ENCODE results near the gene JHY. TPM values are rescaled to one million over a fixed set of nuclear protein-coding genes. Genes with fewer than 3 reads are reported as not detected.

JHY gene
- total RNA-seq, 2 experiments from 2014 or later: not detected

DNA sequence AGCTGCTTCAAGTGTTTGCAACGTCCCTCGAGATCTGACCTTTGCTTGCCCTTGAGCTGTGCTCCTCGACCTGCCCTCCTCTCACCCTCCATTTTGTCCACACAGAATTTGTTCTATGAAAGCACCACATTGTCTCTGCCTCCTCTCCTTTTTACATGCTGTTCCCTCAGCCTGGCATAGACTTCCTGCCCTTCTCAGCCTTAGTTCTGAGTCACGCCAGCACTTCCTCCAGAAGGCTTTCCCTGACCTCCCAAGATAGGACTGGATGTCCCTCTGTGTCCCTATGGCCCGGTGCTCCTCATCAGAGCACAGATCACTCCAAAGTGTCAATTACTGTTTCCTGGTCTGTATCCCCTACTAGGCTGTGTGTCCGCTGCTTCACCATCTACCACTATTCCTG is 16.2 kb downstream of the JHY start:
- H3K79me2 ChIP-seq (ENCODE audit: insufficient read depth, low read depth, low read length): no peaks in the 10 kb centered on the region
- H3K4me3 ChIP-seq (ENCODE audit: low read depth, low read length, poor library complexity, severe bottlenecking): no peak overlapping the region
- H2AFZ ChIP-seq (ENCODE audit: low read length): no peak overlapping the region
- no peaks in the 10 kb centered on the region for H4K20me1 ChIP-seq (ENCODE audit: insufficient read depth, low read length)
- H3K36me3 ChIP-seq (ENCODE audit: insufficient read depth, low read length): no peaks in the 10 kb centered on the region
- H3K4me2 ChIP-seq (ENCODE audit: low read length): no peak overlapping the region
- CTCF ChIA-PET (ENCODE audit: unreplicated experiment): no interaction called here
- intact Hi-C loops (cut with micrococcal nuclease; ENCODE audit: unreplicated experiment): no loop called here
- H3K9me2 ChIP-seq (ENCODE audit: insufficient read depth, low read length): no peaks in the 10 kb centered on the region
- POLR2A ChIA-PET: interaction anchor here (1.0 kb wide), 1 partner anchor 10 kb away, joined by 3 read pairs; no protein-coding TSS in a partner anchor
- no TSS peak for BruUV-seq (replicated peaks)
- H3K27ac ChIP-seq (ENCODE audit: low read depth, low read length, poor library complexity, severe bottlenecking): no peak overlapping the region
- TF ChIP-seq, protein P1, sequence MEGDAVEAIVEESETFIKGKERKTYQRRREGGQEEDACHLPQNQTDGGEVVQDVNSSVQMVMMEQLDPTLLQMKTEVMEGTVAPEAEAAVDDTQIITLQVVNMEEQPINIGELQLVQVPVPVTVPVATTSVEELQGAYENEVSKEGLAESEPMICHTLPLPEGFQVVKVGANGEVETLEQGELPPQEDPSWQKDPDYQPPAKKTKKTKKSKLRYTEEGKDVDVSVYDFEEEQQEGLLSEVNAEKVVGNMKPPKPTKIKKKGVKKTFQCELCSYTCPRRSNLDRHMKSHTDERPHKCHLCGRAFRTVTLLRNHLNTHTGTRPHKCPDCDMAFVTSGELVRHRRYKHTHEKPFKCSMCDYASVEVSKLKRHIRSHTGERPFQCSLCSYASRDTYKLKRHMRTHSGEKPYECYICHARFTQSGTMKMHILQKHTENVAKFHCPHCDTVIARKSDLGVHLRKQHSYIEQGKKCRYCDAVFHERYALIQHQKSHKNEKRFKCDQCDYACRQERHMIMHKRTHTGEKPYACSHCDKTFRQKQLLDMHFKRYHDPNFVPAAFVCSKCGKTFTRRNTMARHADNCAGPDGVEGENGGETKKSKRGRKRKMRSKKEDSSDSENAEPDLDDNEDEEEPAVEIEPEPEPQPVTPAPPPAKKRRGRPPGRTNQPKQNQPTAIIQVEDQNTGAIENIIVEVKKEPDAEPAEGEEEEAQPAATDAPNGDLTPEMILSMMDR (conservative IDR thresholded peaks at IDR 0.05; ENCODE audit: low read length): no peak
- TF ChIP-seq EZH2phosphoT487 (IDR thresholded peaks at IDR 0.05; ENCODE audit: borderline replicate concordance, low read depth, low read length): no peak
- no peaks in the 10 kb centered on the region for H3K4me1 ChIP-seq (ENCODE audit: insufficient read depth, low read length, poor library complexity, severe bottlenecking)
- H3K9me3 ChIP-seq (ENCODE audit: low read length): no peaks in the 10 kb centered on the region
- DNase-seq (ENCODE audit: low spot score): no peak

DNA sequence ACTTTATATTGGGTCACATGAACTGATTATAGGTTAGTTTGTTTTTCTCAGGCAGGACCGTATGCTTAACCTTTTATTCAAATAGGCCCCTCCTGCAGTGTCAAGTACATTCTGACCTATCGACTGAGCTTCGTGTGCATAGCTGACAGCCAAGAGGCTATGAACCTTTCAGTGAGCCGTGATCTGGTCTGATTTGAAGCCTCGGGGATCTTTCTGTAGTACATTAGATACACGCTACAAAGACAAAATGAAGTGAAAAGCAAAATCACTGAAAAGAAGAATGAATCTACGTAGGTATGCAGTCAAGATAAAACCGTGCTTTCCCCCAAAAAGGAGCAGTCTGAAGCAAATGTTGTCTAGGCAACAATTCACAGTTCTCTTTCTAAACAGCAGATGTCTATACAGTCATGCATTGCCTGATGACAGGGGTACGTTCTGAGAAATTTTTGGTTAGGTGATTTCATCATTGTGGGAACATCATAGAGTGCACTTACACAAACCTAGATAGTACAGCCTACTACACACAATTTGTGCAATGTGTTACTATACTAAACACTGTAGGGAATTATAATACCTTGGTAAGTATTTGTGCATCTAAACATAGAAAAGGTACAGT is 18.1 kb downstream of the JHY start:
- no peaks in the 10 kb centered on the region for H3K36me3 ChIP-seq (ENCODE audit: insufficient read depth, low read length)
- H3K79me2 ChIP-seq (ENCODE audit: insufficient read depth, low read depth, low read length): no peaks in the 10 kb centered on the region
- H3K27ac ChIP-seq (ENCODE audit: low read depth, low read length, poor library complexity, severe bottlenecking): no peak overlapping the region
- no TSS peak for BruUV-seq (replicated peaks)
- no peaks in the 10 kb centered on the region for H3K4me1 ChIP-seq (ENCODE audit: insufficient read depth, low read length, poor library complexity, severe bottlenecking)
- H3K4me3 ChIP-seq (ENCODE audit: low read depth, low read length, poor library complexity, severe bottlenecking): no peak overlapping the region
- ChIA-PET CTCF (ENCODE audit: unreplicated experiment) (interaction anchor here (1.0 kb wide), 1 partner anchor 36 kb away, joined by 3 read pairs; no protein-coding TSS in a partner anchor), POLR2A (no interaction called here)
- no peaks in the 10 kb centered on the region for H3K9me3 ChIP-seq (ENCODE audit: low read length)
- H2AFZ ChIP-seq (ENCODE audit: low read length): no peak overlapping the region
- H3K4me2 ChIP-seq (ENCODE audit: low read length): no peak overlapping the region
- no peaks in the 10 kb centered on the region for H4K20me1 ChIP-seq (ENCODE audit: insufficient read depth, low read length)
- no peaks in the 10 kb centered on the region for H3K9me2 ChIP-seq (ENCODE audit: insufficient read depth, low read length)
- DNase-seq (ENCODE audit: low spot score): no peak
- TF ChIP-seq, protein P1 (conservative IDR thresholded peaks at IDR 0.05; ENCODE audit: low read length): no peak
- TF ChIP-seq EZH2phosphoT487 (IDR thresholded peaks at IDR 0.05; ENCODE audit: borderline replicate concordance, low read depth, low read length): no peak
- intact Hi-C loops (cut with micrococcal nuclease; ENCODE audit: unreplicated experiment): no loop called here

GRCh38 chr11:122902951-122903350 is 20.4 kb downstream of the JHY start:
- Histone ChIP-seq H4K20me1 (ENCODE audit: insufficient read depth, low read length) (no peaks in the 10 kb centered on the region), H3K4me3 (ENCODE audit: low read depth, low read length, poor library complexity, severe bottlenecking) (no peak overlapping the region), H3K9me3 (ENCODE audit: low read length) (no peaks in the 10 kb centered on the region), H3K79me2 (ENCODE audit: insufficient read depth, low read depth, low read length) (no peaks in the 10 kb centered on the region), H3K27ac (ENCODE audit: low read depth, low read length, poor library complexity, severe bottlenecking) (no peak overlapping the region), H3K4me1 (ENCODE audit: insufficient read depth, low read length, poor library complexity, severe bottlenecking) (no peaks in the 10 kb centered on the region), H2AFZ (ENCODE audit: low read length) (no peak overlapping the region), H3K36me3 (ENCODE audit: insufficient read depth, low read length) (no peaks in the 10 kb centered on the region), H3K9me2 (ENCODE audit: insufficient read depth, low read length) (no peaks in the 10 kb centered on the region), H3K4me2 (ENCODE audit: low read length) (no peak overlapping the region)
- intact Hi-C loops (cut with micrococcal nuclease; ENCODE audit: unreplicated experiment): no loop called here
- ChIA-PET CTCF (ENCODE audit: unreplicated experiment) (no interaction called here), POLR2A (interaction anchor here (0.9 kb wide), 1 partner anchor 155 kb away, joined by 3 read pairs; no protein-coding TSS in a partner anchor)
- no peak for DNase-seq (ENCODE audit: low spot score)
- no TSS peak for BruUV-seq (replicated peaks)
- no peak for TF ChIP-seq EZH2phosphoT487 (IDR thresholded peaks at IDR 0.05; ENCODE audit: borderline replicate concordance, low read depth, low read length)
- TF ChIP-seq, protein P1 (conservative IDR thresholded peaks at IDR 0.05; ENCODE audit: low read length): no peak

All from OCI-LY7 (cell line).